Right lobe of liver (tissue), 6 donors: ENCODE data around the gene NPAS2. TPM values are rescaled to one million over a fixed set of nuclear protein-coding genes. Genes with fewer than 3 reads are reported as not detected.

ENCODE experiments used
- ATAC-seq, 4 donors: fragments of 200-7000 bp; cut with Tn5 transposase; one replicate each; pipeline ENCODE4 v1.9.1; 2020; ENCODE audit warnings: mild to moderate bottlenecking in 4 of 4, moderate library complexity in 4 of 4
- DNase-seq, 3 donors: peaks; one replicate each; pipeline ENCODE4 v3.0.0-alpha.2; 2020
- H3K27ac ChIP-seq, 3 donors: fragments of 200-600 bp; one replicate each; pipeline ENCODE4 v1.8.0; 2022
- H3K27me3 ChIP-seq, 2 donors: fragments of 200-600 bp; one replicate each; pipeline ENCODE4 v1.8.0; 2022
- H3K36me3 ChIP-seq, 4 donors: fragments of 200-600 bp; sonication (generic) in 1 of 4; one replicate each; pipeline versions ENCODE4 v1.5.1 to v1.8.0; 2017 to 2022; ENCODE audit warnings: control low read depth in 1 of 4
- H3K4me1 ChIP-seq, 4 donors: fragments of 200-600 bp; sonication (generic) in 1 of 4; one replicate each; pipeline versions ENCODE4 v1.5.1 to v1.8.0; 2017 to 2022; ENCODE audit warnings: control low read depth in 1 of 4
- H3K4me3 ChIP-seq, 3 donors: fragments of 200-600 bp; one replicate each; pipeline ENCODE4 v1.8.0; 2022
- H3K9me3 ChIP-seq, 4 donors: fragments of 200-600 bp; sonication (generic) in 1 of 4; one replicate each; pipeline versions ENCODE4 v1.5.1 to v1.8.0; 2017 to 2022; ENCODE audit warnings: control low read depth in 1 of 4
- POLR2A ChIP-seq: fragments of 450-650 bp; IDR thresholded peaks from one replicate; pipeline ENCODE4 v1.6.1; 2017; ENCODE audit warnings: antibody characterized with exemption, mild to moderate bottlenecking
- WGBS: methylation state at CpG from one replicate; pipeline ENCODE4 v1.1.6; 2018; ENCODE audit warnings: low coverage, low lambda C conversion rate; ENCODE audit not compliant: insufficient coverage; ENCODE audit errors: missing lambda C conversion rate; 5-methylcytosine and 5-hydroxymethylcytosine counted together
- intact Hi-C, 2 donors: fragments of 100-400 bp; cut with DNase I; formaldehyde crosslinking; loops; one replicate each; pipeline versions ENCODE4 v1.11.2 to v1.14.1; 2022
- total RNA-seq, 6 experiments: library from RNA; depleted of rRNA in 2 of 6; stranded (reverse); fragments of >200 nt in 2 of 6; fragmentation: NEBNext Ultra II Directional in 3 of 6; extraction: Animal tissue kit (Norgen Biotek cat#: 25700) in 3 of 6; gene quantifications; one replicate each; pipeline versions ENCODE4 v1.1.0 to v1.2.4, GENCODE V29; 2016 to 2023
- TF ChIP-seq, protein P1 (sequence below), 4 donors: fragments of 200-600 bp in 3 of 4; fragments of 450-650 bp in 1 of 4; IDR thresholded peaks; one replicate each; pipeline versions ENCODE4 v1.5.1 to v1.8.0; 2016 to 2022; ENCODE audit warnings: antibody characterized with exemption in 4 of 4, mild to moderate bottlenecking in 2 of 4
- donor health status: DM: no; HTN: yes; CAD: no.
- donor health status: DM: no; HTN: no; CAD: no.
- donor health status: DM: no; HTN: no; CAD: no.
- donor health status: DM: no; HTN: yes; CAD: no.
- donor health status: DM: no; HTN: yes; CAD: no.

NPAS2 gene
- total RNA-seq, 6 experiments from 2014 or later = 8.8 to 33.3 (median 24.5) TPM

DNA sequence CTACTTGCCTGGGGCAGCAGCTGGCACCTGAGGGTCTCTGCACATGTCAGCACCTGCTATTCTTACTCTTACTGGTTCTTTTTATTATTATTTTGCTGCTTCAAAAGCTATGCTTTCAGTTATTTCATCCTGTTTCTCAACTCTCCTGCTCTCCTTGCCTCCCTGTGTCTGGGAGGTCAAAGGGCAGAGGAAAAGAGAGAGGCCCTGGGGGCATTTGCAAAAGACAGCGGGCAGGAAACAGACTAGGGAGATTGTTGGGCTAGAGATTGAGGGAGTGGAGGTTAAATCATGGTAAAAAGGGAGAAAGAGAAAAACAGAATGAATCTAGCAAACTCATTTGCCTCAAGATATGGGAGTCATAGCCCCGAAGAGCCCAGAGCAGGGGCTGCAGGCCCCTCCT lies 161.1 kb downstream of the NPAS2 start:
- ATAC-seq (no peak), DNase-seq (no peak)
- no peak overlapping the region for H3K4me3 ChIP-seq
- H3K27ac ChIP-seq = no peak overlapping the region
- no peaks in the 10 kb centered on the region for H3K4me1 ChIP-seq
- H3K9me3 ChIP-seq = no peaks in the 10 kb centered on the region
- no peaks in the 10 kb centered on the region for H3K27me3 ChIP-seq
- H3K36me3 ChIP-seq = peaks cover 0 to 17% (median 0%) of the 10 kb centered on the region in 4 donors
- intact Hi-C loops = loop anchor here (5.0 to 10.0 kb wide), 3 partner anchors 254 to 366 kb away; no protein-coding TSS in a partner anchor
- 76% methylated on average over 2 of the region's 2 CpGs for WGBS
- TF ChIP-seq, protein P1, sequence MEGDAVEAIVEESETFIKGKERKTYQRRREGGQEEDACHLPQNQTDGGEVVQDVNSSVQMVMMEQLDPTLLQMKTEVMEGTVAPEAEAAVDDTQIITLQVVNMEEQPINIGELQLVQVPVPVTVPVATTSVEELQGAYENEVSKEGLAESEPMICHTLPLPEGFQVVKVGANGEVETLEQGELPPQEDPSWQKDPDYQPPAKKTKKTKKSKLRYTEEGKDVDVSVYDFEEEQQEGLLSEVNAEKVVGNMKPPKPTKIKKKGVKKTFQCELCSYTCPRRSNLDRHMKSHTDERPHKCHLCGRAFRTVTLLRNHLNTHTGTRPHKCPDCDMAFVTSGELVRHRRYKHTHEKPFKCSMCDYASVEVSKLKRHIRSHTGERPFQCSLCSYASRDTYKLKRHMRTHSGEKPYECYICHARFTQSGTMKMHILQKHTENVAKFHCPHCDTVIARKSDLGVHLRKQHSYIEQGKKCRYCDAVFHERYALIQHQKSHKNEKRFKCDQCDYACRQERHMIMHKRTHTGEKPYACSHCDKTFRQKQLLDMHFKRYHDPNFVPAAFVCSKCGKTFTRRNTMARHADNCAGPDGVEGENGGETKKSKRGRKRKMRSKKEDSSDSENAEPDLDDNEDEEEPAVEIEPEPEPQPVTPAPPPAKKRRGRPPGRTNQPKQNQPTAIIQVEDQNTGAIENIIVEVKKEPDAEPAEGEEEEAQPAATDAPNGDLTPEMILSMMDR (IDR thresholded peaks at IDR 0.05) = no peak
- TF ChIP-seq POLR2A = no peak

DNA sequence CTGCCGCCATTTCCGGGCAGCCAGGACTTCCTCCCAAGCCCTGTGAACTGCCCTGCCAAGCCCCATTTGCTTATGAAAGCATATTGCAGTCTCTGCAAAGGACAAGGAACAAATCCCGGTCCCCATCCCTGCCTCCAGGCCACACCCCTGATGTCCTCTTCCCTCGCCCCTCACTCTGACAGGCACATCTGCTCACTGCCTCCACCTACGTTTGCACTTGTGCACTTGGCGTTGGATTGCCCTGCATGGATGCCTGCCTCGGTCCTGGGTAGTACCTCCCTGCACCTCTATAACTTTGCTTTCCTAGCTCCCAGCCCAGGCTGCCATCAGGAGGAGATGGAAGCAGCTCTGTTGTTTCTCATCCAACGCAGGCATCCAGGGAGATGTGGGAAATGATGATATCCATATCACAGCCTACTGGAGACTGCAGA lies 162.5 kb downstream of the NPAS2 start:
- intact Hi-C loops = loop anchor here (5.0 to 10.0 kb wide), 3 partner anchors 255 to 368 kb away; no protein-coding TSS in a partner anchor
- no peaks in the 10 kb centered on the region for H3K4me1 ChIP-seq
- no peaks in the 10 kb centered on the region for H3K27me3 ChIP-seq
- TF ChIP-seq, protein P1 (IDR thresholded peaks at IDR 0.05) = no peak
- TF ChIP-seq POLR2A = no peak
- no peak for DNase-seq
- no peak overlapping the region for H3K4me3 ChIP-seq
- H3K36me3 ChIP-seq = peaks cover 0 to 9% (median 0%) of the 10 kb centered on the region in 4 donors
- 66% methylated on average over 5 of the region's 8 CpGs for WGBS
- ATAC-seq = no peak
- no peaks in the 10 kb centered on the region for H3K9me3 ChIP-seq
- no peak overlapping the region for H3K27ac ChIP-seq

DNA sequence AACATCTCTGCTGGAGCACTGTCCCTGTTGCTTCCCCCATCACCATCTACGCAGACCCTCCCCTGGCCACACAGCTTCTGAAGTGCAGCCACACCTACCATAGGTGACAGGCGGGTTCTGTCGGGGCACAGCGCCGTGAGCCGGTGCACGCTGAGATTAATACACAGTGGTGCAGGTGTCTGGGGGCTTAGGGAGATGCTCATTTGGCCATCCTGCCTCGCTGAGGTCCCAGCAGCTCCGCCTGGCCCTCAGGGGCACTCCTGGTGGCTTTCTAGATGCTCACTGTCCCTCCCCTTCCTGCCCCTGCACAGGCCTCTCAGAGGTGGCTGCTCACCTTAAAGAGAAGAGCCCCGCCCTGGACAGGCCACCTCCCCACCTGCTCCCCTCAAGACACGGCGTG lies 163.3 kb downstream of the NPAS2 start:
- H3K27me3 ChIP-seq = no peaks in the 10 kb centered on the region
- peak in 2 of 4 donors; percentile 6 for ATAC-seq
- H3K27ac ChIP-seq = peak overlapping the region in 1 of 3 donors; percentile 47
- intact Hi-C loops = loop anchor here (5.0 to 10.0 kb wide), 3 partner anchors 256 to 368 kb away; no protein-coding TSS in a partner anchor
- H3K36me3 ChIP-seq = peaks cover 0 to 6% (median 0%) of the 10 kb centered on the region in 4 donors
- no peak for DNase-seq
- H3K4me1 ChIP-seq = no peaks in the 10 kb centered on the region
- no peak overlapping the region for H3K4me3 ChIP-seq
- 92% methylated on average over 9 of the region's 12 CpGs for WGBS
- H3K9me3 ChIP-seq = no peaks in the 10 kb centered on the region
- TF ChIP-seq POLR2A = no peak
- TF ChIP-seq, protein P1 (IDR thresholded peaks at IDR 0.05) = no peak

DNA sequence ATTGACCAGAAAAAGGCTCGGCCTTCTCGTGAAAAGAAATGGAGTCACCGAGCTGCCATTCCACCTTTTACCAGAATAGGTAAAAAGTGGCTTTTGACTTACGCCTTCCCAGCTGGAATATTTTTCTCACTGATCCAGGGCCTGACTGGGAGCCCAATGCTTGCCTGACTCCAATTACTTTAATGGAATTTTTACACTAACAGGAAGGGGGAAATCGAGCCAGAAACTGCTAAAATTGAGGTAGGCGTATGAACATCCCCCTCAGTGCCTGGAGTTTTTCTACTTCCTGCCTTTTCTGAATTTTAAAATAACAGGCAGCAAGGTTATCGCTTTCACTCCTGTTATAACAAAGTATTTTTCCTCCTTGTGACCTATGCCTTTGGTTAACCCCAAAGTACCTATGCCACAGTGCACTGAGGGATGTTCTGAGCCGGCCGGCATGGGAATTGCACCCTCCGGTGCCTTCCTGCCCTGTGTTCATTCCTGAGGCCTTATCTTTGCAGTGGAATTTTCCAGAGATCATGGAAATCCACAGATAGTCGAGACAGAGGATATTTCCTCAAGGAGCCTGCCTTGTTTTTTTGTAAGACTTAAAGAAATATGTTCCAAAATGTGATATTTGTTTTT lies 163.9 kb downstream of the NPAS2 start:
- 62% methylated on average over 11 of the region's 11 CpGs for WGBS
- intact Hi-C loops = loop anchor here (5.0 to 10.0 kb wide), 3 partner anchors 256 to 369 kb away; no protein-coding TSS in a partner anchor
- Histone ChIP-seq H3K9me3 (no peaks in the 10 kb centered on the region), H3K27me3 (no peaks in the 10 kb centered on the region), H3K36me3 (peaks cover 0 to 6% (median 0%) of the 10 kb centered on the region in 4 donors), H3K27ac (peak overlapping the region in 1 of 3 donors; percentile 47), H3K4me1 (no peaks in the 10 kb centered on the region), H3K4me3 (no peak overlapping the region)
- ATAC-seq (peak; percentile 59 to 80 (median 70)), DNase-seq (no peak)
- TF ChIP-seq, protein P1 (IDR thresholded peaks at IDR 0.05) = peak in 1 of 4 donors; percentile 9
- TF ChIP-seq POLR2A = no peak
